HG03520 (cell line): ENCODE measurements around the gene PPP2R5C.

Source experiments
- ATAC-seq: cut with Tn5 transposase; IDR thresholded peaks from one replicate; pipeline ENCODE4 v1.9.1; 2021; ENCODE audit warnings: mild to moderate bottlenecking, moderate library complexity; ENCODE audit not compliant: unreplicated experiment

PPP2R5C gene

DNA sequence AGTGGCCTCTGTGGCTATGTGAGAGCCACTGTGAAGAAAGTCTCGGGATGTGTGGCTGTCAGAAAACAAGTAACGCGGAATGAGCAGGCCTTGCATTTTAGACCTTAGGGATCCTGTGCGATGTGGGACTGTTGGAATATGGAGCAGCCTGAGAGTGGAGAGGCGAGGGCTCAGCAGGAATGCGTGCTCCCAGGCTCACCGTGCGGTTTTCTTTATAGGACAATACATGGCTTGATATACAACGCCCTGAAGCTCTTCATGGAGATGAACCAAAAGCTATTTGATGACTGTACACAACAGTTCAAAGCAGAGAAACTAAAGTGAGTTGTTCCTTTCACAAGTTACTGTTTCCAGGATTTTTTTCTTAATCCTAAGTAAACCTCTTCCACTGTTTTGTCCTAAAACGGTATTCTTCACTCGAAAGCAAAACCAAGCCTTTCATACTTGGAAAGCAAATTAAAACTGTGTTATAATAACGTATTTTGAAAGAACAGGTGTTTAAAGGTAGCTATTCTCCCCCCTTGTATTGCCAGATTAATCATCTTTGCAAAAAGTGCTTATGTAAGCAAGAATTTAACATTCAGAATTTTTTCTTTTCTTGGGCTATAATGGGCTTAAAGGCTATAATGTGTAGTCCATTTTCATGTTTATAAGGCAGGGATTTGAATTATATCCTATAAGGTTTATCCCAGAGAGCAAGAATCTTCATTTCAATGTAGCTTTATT lies 148.0 kb downstream of the PPP2R5C start:
- ATAC-seq, result no peak

GRCh38 chr14:101912841-101913240 lies 151.3 kb downstream of the PPP2R5C start:
- no peak for ATAC-seq

DNA sequence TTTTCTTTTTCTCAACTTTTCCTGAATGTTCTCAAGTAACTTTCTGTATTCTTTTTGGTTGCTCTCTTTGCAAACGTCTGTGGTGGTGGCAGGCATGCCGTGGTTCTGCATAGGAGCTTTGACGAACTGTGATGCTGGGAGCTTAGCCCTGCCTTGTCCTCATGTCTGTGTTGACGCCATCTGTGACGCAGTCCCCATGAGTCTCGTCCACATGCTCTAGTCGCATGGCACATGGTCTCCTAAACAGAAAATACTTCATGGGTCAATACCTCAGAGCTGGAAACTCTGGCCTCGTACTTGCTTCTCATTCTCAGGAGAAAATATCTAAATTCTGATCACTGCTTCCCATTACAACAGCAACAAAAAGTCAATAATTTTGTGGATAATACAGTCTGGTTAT lies 152.6 kb downstream of the PPP2R5C start:
- no peak for ATAC-seq

DNA sequence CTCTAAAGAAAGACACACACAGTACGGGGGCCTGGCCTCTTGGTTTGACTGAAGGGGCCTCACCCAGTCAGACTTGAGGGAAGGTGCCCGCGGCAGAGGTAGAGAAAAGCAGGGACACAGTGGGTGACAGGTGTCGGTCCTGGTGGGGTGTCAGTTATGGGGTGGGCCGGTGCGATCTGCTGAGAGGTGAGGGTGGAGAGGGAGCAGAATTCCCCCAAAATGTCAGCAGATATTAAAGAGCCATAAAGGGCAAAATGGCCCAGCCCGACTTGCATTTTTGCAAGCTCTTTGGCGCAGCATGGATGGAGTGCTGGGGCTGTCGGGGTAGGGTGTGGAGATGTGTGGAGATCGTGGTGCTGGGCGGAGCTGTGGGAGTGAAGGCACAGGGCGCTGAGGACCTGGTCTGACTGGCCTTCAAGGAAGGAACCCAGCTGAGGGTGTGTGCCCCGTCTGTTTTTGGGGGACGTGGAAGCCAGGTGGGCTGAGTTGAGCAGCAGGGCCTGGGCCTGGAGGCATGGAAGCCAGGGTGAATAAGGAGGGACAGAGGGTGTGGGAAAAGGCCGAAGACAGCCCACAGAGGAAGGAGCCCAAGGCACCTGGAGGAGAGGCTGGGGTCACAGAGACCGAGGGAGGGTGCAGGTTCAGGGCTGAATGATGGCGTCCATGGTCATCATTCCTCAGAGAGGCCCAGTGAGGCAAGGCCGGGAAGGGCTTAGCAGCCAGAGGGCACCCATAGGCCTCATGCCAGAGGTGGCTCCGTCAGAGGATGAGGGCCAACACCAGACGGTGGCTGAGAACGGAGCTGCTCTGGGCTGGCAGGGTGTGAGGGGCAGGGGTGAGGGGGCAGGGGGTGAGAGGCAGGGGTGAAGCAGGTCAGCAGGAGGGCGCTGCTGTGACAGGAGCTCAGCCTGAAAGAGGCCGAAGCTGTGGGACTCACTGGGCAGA lies 154.6 kb downstream of the PPP2R5C start:
- ATAC-seq, result no peak

- no peak for ATAC-seq
Observed at GRCh38 chr14:101916816-101917412, 155.4 kb downstream of the PPP2R5C start.

DNA sequence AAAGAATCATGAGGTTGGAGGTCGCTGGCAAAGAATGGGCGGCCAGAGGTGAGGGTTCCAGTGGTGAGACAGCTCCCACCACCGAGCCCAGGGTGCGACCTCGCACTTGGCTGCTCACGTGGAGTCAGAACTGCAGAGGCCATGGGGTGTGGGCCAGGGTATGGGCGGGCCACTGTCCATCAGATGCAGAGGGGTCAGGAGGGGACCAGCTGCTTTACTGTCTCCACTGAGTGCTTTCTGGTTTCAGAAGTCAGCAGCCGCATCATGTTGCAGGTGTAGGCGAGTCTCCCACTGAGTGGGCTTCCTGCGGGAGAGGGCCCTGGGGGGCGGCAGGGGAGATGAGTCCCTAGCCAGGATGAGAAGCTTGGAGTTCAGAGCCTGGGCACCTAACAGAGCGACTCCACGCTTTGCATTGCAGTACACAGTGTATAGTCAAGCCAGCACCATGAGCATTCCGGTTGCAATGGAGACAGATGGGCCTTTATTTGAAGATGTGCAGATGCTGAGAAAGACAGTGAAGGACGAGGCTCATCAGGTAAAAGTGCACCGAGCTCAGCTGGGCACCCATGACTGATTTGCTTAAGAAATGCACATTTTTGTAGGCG lies 156.0 kb downstream of the PPP2R5C start:
- ATAC-seq, result no peak

DNA sequence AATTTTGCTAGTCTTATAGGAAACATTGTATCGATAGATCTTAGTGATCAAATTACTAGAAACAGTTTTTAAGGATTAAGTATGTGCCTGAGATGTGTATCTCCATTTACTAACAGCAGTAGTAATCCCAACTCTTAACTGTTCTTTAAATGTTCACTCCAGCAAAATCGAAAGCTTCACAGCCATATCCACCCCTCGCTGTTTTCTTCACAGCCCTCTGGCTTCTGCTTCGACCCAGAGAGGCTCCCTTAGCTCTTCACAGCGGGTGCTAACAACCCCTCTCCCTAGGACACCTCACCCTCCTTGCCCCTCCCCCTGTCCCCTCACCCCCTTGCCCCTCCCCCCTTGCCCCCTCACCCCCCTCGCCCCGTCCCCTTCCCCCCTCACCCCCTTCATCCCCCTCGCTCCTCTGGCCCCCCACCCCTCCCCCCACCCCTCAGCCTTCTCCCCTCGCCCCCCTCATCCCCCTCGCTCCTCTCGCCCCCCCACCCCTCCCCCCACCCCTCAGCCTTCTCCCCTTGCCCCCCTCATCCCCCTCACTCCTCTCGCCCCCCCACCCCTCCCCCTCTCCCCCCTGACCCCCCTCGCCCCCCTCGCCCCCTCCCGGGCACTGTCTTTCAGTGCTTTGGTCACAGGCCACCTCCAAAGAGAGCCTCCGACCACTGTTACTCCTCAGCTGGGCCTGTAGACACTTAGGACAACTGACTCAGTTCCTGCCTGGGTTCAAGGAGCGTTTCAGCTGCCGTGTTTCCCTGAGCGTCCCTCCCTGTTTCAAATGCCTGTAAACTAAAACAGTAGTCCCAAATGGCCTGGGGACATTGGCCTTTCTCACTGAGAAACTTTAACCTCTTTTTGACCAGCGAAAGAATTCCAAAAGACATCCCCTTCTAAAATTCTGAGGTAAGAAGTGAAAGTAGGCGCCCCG lies 156.8 kb downstream of the PPP2R5C start:
- ATAC-seq, result no peak

- no peak for ATAC-seq
Observed at GRCh38 chr14:101920271-101920670, 158.8 kb downstream of the PPP2R5C start.

DNA sequence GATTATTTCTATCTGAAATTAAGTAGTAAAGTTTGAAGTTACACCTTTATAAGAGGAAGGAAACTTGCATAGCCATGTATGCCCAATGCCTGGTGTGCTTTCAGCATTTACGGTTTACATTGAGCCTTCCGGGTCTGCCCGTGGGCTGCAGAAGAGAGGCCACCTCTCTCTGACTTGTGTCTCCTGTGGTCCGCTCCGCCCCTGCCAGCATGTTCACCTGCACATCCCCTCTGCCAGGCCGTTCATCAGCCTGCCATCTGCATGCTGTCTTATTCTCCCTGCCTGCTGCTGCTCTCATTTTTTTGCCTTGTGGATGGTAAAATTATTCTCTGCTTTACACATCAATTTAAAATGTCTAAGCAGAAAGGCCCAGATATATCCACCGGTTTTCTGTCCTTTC lies 161.4 kb downstream of the PPP2R5C start:
- no peak for ATAC-seq

DNA sequence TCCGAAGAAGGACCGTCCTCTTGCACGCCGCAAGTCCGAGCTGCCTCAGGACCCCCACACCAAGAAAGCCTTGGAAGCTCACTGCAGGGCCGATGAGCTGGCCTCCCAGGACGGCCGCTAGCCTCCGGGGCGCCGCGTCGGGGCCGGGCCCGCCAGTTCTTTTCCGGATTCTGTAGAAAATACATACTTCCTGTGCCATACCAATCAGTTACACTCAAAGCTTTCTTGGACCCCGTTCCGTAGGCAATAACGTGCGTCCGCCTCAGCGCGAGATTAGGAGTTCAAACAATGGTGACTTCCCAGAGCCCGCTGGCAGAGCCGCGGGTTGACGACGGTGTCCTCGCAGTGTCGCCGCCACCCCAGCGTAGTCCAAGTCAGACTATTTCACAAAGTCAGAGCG lies 163.6 kb downstream of the PPP2R5C start:
- no peak for ATAC-seq

- no peak for ATAC-seq
Observed at GRCh38 chr14:101926085-101926484, 164.6 kb downstream of the PPP2R5C start.

GRCh38 chr14:101926620-101927019 lies 165.1 kb downstream of the PPP2R5C start:
- ATAC-seq, result no peak

- ATAC-seq, result no peak
Observed at GRCh38 chr14:101927859-101928258, 166.3 kb downstream of the PPP2R5C start.

- no peak for ATAC-seq
Observed at GRCh38 chr14:101928415-101928841, 166.9 kb downstream of the PPP2R5C start.

GRCh38 chr14:101929096-101929495 lies 167.6 kb downstream of the PPP2R5C start:
- no peak for ATAC-seq

- no peak for ATAC-seq
Observed at GRCh38 chr14:101929946-101930345, 168.4 kb downstream of the PPP2R5C start.

GRCh38 chr14:101932673-101933072 lies 171.2 kb downstream of the PPP2R5C start:
- no peak for ATAC-seq

- ATAC-seq, result no peak
Observed at GRCh38 chr14:101933209-101933608, 171.7 kb downstream of the PPP2R5C start.

GRCh38 chr14:101934601-101935150 lies 173.2 kb downstream of the PPP2R5C start:
- ATAC-seq, result no peak
